Lower leg skin (tissue), 4 donors: Measurements from ENCODE around the gene EML4. TPM values are rescaled to one million over a fixed set of nuclear protein-coding genes. Genes with fewer than 3 reads are reported as not detected.

Experiments used
- DNase-seq, 2 donors: peaks; one replicate each; pipeline ENCODE4 v3.0.0-alpha.2; 2019; ENCODE audit warnings: low spot score in 2 of 2
- H3K4me3 ChIP-seq: fragments of 200-600 bp; sonication (generic); 2 replicates; pipeline ENCODE4 v1.5.1; 2017; ENCODE audit warnings: mild to moderate bottlenecking, low read depth; ENCODE audit not compliant: poor library complexity, severe bottlenecking
- CTCF ChIP-seq, 3 donors: fragments of 450-650 bp; IDR thresholded peaks; one replicate each; pipeline ENCODE4 v1.5.1; 2016; ENCODE audit warnings: antibody characterized with exemption in 3 of 3, mild to moderate bottlenecking in 3 of 3, moderate library complexity in 2 of 3
- POLR2A ChIP-seq, 2 donors: fragments of 450-650 bp; IDR thresholded peaks; one replicate each; pipeline ENCODE4 v1.6.1; 2016 to 2017; ENCODE audit warnings: antibody characterized with exemption in 2 of 2, mild to moderate bottlenecking in 1 of 2, moderate library complexity in 1 of 2
- WGBS, 2 donors: methylation state at CpG; one replicate each; pipeline ENCODE4 v1.1.5; 2018; 5-methylcytosine and 5-hydroxymethylcytosine counted together
- intact Hi-C: fragments of 100-400 bp; cut with DNase I; formaldehyde crosslinking; loops from one replicate; pipeline ENCODE4 v1.15.0; 2023; ENCODE audit warnings: low total_unique reads
- total RNA-seq, 4 donors: library from RNA; depleted of rRNA; stranded (reverse); fragments of >200 nt; gene quantifications; one replicate each; pipeline ENCODE4 v1.1.0, GENCODE V29; 2016

EML4 gene
- total RNA-seq, 4 donors from 2014 or later, result 29.5 to 37.4 (median 33.6) TPM

DNA sequence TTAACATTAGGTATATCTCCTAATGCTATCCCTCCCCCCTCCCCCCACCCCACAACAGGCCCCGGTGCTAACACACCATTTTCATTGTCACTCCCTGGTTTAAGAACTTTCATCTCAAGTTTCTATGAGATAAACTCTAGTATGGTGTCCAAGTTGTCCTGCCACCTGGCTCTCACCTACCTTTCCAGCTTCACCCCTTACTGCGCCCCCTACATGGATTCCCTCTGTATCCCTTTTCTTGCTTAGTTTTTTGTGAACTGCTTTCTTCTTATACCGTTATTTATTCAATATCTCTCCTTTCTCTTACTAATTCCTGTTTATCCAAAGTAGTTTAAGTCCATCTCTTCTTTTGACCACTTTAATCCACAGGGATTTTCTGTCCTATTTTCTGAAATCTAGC, 15.2 kb downstream of the EML4 start:
- 90 to 96% methylated on average over 3 of the region's 3 CpGs for WGBS, 2 donors
- H3K4me3 ChIP-seq, result no peak overlapping the region
- intact Hi-C loops, result no loop called here
- no peak for DNase-seq
- no peak for TF ChIP-seq POLR2A (IDR thresholded peaks at IDR 0.05)
- no peak for TF ChIP-seq CTCF (IDR thresholded peaks at IDR 0.05)

- H3K4me3 ChIP-seq, result no peak overlapping the region
- no peak for TF ChIP-seq POLR2A (IDR thresholded peaks at IDR 0.05)
- TF ChIP-seq CTCF (IDR thresholded peaks at IDR 0.05), result no peak
- 61 to 65% methylated on average over 5 of the region's 5 CpGs for WGBS, 2 donors
- no peak for DNase-seq
- intact Hi-C loops, result no loop called here
Observed at GRCh38 chr2:42185220-42185921, 16.2 kb downstream of the EML4 start.

GRCh38 chr2:42186366-42186765, 17.2 kb downstream of the EML4 start:
- intact Hi-C loops, result no loop called here
- no peak for TF ChIP-seq POLR2A (IDR thresholded peaks at IDR 0.05)
- TF ChIP-seq CTCF (IDR thresholded peaks at IDR 0.05), result no peak
- H3K4me3 ChIP-seq, result no peak overlapping the region
- no peak for DNase-seq
- 67 to 78% methylated on average over 1 of the region's 1 CpG for WGBS, 2 donors

DNA sequence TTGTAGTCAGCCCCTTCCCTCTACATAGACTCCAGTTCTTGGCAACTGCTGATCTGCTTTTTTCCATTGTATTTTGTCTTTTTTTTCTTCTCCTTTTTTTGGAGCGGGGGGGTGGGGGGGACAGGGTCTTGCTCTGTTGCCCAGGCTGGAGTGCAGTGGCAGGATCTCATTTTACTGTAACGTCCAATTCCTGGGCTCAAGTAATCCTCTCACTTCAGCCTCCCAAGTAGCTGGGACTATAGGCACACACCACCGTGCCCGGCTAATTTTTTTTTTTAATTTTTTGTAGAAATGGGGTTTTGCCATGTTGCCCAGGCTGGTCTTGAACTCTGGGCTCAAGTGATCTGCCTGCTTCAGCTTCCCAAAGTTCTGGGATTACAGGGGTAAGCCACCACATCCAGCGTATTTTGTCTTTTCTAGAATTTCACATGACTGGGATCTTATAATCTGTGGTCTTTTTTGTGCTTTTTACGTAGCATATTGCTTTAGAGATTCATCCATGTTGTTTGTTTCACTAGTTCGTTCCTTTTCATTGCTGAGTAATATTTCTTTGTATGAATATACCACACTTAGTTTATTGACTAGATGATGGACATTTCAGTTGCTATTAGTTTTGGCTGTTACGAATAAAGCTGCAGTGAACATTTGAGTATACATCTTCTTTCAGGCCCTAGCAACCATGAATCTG, 17.9 kb downstream of the EML4 start:
- intact Hi-C loops, result no loop called here

GRCh38 chr2:42187886-42188285, 18.7 kb downstream of the EML4 start:
- no peak for DNase-seq
- TF ChIP-seq POLR2A (IDR thresholded peaks at IDR 0.05), result no peak
- TF ChIP-seq CTCF (IDR thresholded peaks at IDR 0.05), result no peak
- intact Hi-C loops, result no loop called here
- no peak overlapping the region for H3K4me3 ChIP-seq
- 93 to 95% methylated on average over 3 of the region's 3 CpGs for WGBS, 2 donors

More for the DNA sequence above, 17.9 kb downstream of the EML4 start:
- TF ChIP-seq CTCF (IDR thresholded peaks at IDR 0.05) (no peak), POLR2A (IDR thresholded peaks at IDR 0.05) (no peak)
- WGBS, 2 donors, result 91 to 96% methylated on average over 8 of the region's 8 CpGs
- DNase-seq, result no peak
- no peak overlapping the region for H3K4me3 ChIP-seq
